A549 (cell line): ENCODE results near the gene PAPSS2. TPM values are rescaled to one million over a fixed set of nuclear protein-coding genes. Genes with fewer than 3 reads are reported as not detected.
"Not testable (repeated sequence)": the region's sequence is repeated elsewhere in the genome, so short reads cannot be mapped to it uniquely, and the experiment has no call there.

Experiments
- ATAC-seq, 2 experiments: fragments of 200-7000 bp in 1 of 2; fragments of >200 bp in 1 of 2; cut with Nextera tagmentation in 1 of 2; cut with Tn5 transposase in 1 of 2; 3 replicates each; pipeline versions ENCODE4 v1.8.0 to v1.9.1; 2018 to 2020; ENCODE audit warnings: mild to moderate bottlenecking in 1 of 2, moderate library complexity in 1 of 2
- CTCF ChIA-PET: fragments of 300-600 bp; sonication (Branson Sonifier 250); formaldehyde crosslinking; extraction: SDS; loops from one replicate; lab custom pipeline; 2021; ENCODE audit warnings: antibody characterized with exemption, inconsistent platforms; lab: Yijun Ruan, JAX
- POLR2A ChIA-PET: fragments of 350-600 bp; formaldehyde crosslinking; extraction: SDS; loops from one replicate; lab custom pipeline; 2021; ENCODE audit warnings: antibody characterized with exemption, inconsistent platforms; lab: Yijun Ruan, JAX
- DNase-seq, 2 experiments: peaks; one replicate each; pipeline versions ENCODE4 v3.0.0 to v3.0.0-alpha.2; 2011 to 2016; ENCODE audit warnings: low read depth in 1 of 2, low spot score in 1 of 2
- FAIRE-seq: peaks from 2 replicates; lab custom pipeline; 2011; peaks lifted over from hg19 to GRCh38; lab: Jason Lieb, UNC
- H3K27ac ChIP-seq, 2 experiments: fragments of >200 bp; sonication (Bioruptor Twin); formaldehyde crosslinking; 3 replicates each; pipeline ENCODE4 v1.5.1; 2016 to 2017
- H3K4me1 ChIP-seq: fragments of >200 bp; sonication (Bioruptor Twin); formaldehyde crosslinking; 3 replicates; pipeline ENCODE4 v1.6.1; 2016
- H3K4me2 ChIP-seq: fragments of >200 bp; sonication (Bioruptor Twin); formaldehyde crosslinking; 3 replicates; pipeline ENCODE4 v1.6.1; 2016
- H3K4me3 ChIP-seq: fragments of >200 bp; sonication (Bioruptor Twin); formaldehyde crosslinking; 3 replicates; pipeline ENCODE4 v1.5.1; 2016
- H3K9me3 ChIP-seq: fragments of >200 bp; sonication (Bioruptor Twin); formaldehyde crosslinking; 3 replicates; pipeline ENCODE4 v1.6.1; 2016
- BCL3 ChIP-seq: fragments of >200 bp; sonication (Bioruptor Twin); formaldehyde crosslinking; IDR thresholded peaks from 3 replicates; pipeline ENCODE4 v1.6.1; 2016
- E2F6 ChIP-seq: IDR thresholded peaks from 2 replicates; pipeline ENCODE4 v1.6.1; 2012; ENCODE audit warnings: low read depth, borderline replicate concordance
- ESRRA ChIP-seq: fragments of 150-350 bp; IDR thresholded peaks from 2 replicates; pipeline ENCODE4 v1.6.1; 2014; ENCODE audit warnings: mild to moderate bottlenecking, low read length, borderline replicate concordance
- FOSB ChIP-seq: fragments of 250-450 bp; sonication (Bioruptor Pico); IDR thresholded peaks from 2 replicates; pipeline ENCODE4 v1.5.0; 2020; ENCODE audit warnings: mild to moderate bottlenecking, moderate library complexity
- GATA3 ChIP-seq: IDR thresholded peaks from 2 replicates; pipeline ENCODE4 v1.6.1; 2012; ENCODE audit warnings: borderline replicate concordance
- HDAC2 ChIP-seq: fragments of 200-600 bp; sonication (generic); IDR thresholded peaks from 2 replicates; pipeline ENCODE4 v1.6.1; 2016
- HEYL ChIP-seq: fragments of 250-450 bp; sonication (Bioruptor Pico); IDR thresholded peaks from 2 replicates; pipeline ENCODE4 v1.8.0; 2021; ENCODE audit warnings: mild to moderate bottlenecking, moderate library complexity
- HMGXB4 ChIP-seq: fragments of 250-450 bp; sonication (Bioruptor Pico); IDR thresholded peaks from 2 replicates; pipeline ENCODE4 v1.5.0; 2021; ENCODE audit warnings: mild to moderate bottlenecking, moderate library complexity, borderline replicate concordance
- HOXA7 ChIP-seq: fragments of 250-450 bp; sonication (Bioruptor Pico); IDR thresholded peaks from 2 replicates; pipeline ENCODE4 v1.5.0; 2020; ENCODE audit warnings: mild to moderate bottlenecking, moderate library complexity
- HOXB5 ChIP-seq: fragments of 250-450 bp; sonication (Bioruptor Pico); IDR thresholded peaks from 2 replicates; pipeline ENCODE4 v1.5.0; 2020; ENCODE audit warnings: mild to moderate bottlenecking, moderate library complexity
- JUNB ChIP-seq: fragments of >200 bp; sonication (Bioruptor Twin); formaldehyde crosslinking; IDR thresholded peaks from 2 replicates; pipeline ENCODE4 v1.6.1; 2016
- KDM1A ChIP-seq: fragments of 200-600 bp; sonication (generic); IDR thresholded peaks from 2 replicates; pipeline ENCODE4 v1.6.1; 2016; ENCODE audit warnings: low read depth, mild to moderate bottlenecking
- MAX ChIP-seq: IDR thresholded peaks from 2 replicates; pipeline ENCODE4 v1.6.1; 2012
- MAZ ChIP-seq: fragments of 150-350 bp; IDR thresholded peaks from 2 replicates; pipeline ENCODE4 v1.6.1; 2014; ENCODE audit warnings: antibody characterized with exemption, low read depth, low read length, borderline replicate concordance
- NPAS2 ChIP-seq: fragments of 250-450 bp; sonication (Bioruptor Pico); IDR thresholded peaks from 2 replicates; pipeline ENCODE4 v1.8.0; 2022; ENCODE audit warnings: mild to moderate bottlenecking, moderate library complexity, borderline replicate concordance
- PHF8 ChIP-seq: fragments of 200-600 bp; sonication (generic); IDR thresholded peaks from 2 replicates; pipeline ENCODE4 v1.6.1; 2016; ENCODE audit warnings: low read depth, mild to moderate bottlenecking, antibody characterized with exemption, moderate library complexity, borderline replicate concordance
- POLR2AphosphoS2 ChIP-seq: conservative IDR thresholded peaks from 2 replicates; pipeline ENCODE4 v1.6.1; 2012; ENCODE audit warnings: low read length, improper control_type of control experiment, inconsistent platforms
- RARB ChIP-seq: fragments of 250-450 bp; sonication (Bioruptor Pico); IDR thresholded peaks from 2 replicates; pipeline ENCODE4 v1.8.0; 2021; ENCODE audit warnings: mild to moderate bottlenecking, moderate library complexity
- RCOR1 ChIP-seq: fragments of 150-350 bp; IDR thresholded peaks from 2 replicates; pipeline ENCODE4 v1.6.1; 2014; ENCODE audit warnings: antibody characterized with exemption, low read length, low read depth
- RFX5 ChIP-seq: fragments of 450-650 bp; IDR thresholded peaks from 2 replicates; pipeline ENCODE4 v1.7.1; 2014; ENCODE audit warnings: antibody characterized with exemption, mild to moderate bottlenecking, moderate library complexity
- RNF2 ChIP-seq: fragments of 200-600 bp; sonication (generic); IDR thresholded peaks from 2 replicates; pipeline ENCODE4 v1.6.1; 2016; ENCODE audit warnings: low read depth, mild to moderate bottlenecking, antibody characterized with exemption, moderate library complexity, borderline replicate concordance
- SMC3 ChIP-seq: fragments of >200 bp; sonication (Bioruptor Twin); formaldehyde crosslinking; IDR thresholded peaks from 3 replicates; pipeline ENCODE4 v1.6.1; 2018; ENCODE audit warnings: inconsistent platforms
- USF2 ChIP-seq: fragments of 450-650 bp; IDR thresholded peaks from 2 replicates; pipeline ENCODE4 v1.6.1; 2014; ENCODE audit warnings: antibody characterized with exemption
- ZC3H11A ChIP-seq: fragments of 450-650 bp; IDR thresholded peaks from 2 replicates; pipeline ENCODE4 v1.6.1; 2014; ENCODE audit warnings: antibody characterized with exemption, mild to moderate bottlenecking
- ZNF302 ChIP-seq: fragments of 250-450 bp; sonication (Bioruptor Pico); IDR thresholded peaks from 2 replicates; pipeline ENCODE4 v1.9.0; 2021; ENCODE audit warnings: inconsistent platforms, mild to moderate bottlenecking, moderate library complexity
- WGBS: methylation state at CpG from one replicate; pipeline ENCODE4 v1.1.6; 2017; ENCODE audit errors: missing lambda C conversion rate; 5-methylcytosine and 5-hydroxymethylcytosine counted together
- polyA plus RNA-seq, 4 experiments: library from polyadenylated mRNA; depleted of rRNA in 3 of 4; stranded (reverse); fragments of >200 nt; fragmentation: RNase III in 1 of 4; extraction: RNeasy Plus Mini Kit Qiagen cat#74134 plus additional on column Dnase treatment in 1 of 4; gene quantifications; 2 replicates in 3 of 4; 3 replicates in 1 of 4; pipeline ENCODE4 v1.2.3, GENCODE V29; 2011 to 2017

Gene PAPSS2
- polyA plus RNA-seq, 2 of the 4 experiments (the other 2 are of a cell fraction): 27.7 to 29.0 TPM

- Histone ChIP-seq H3K4me3 (no peak overlapping the region), H3K4me2 (no peak overlapping the region), H3K9me3 (no peaks in the 10 kb centered on the region), H3K4me1 (no peaks in the 10 kb centered on the region), H3K27ac (no peak overlapping the region)
- ATAC-seq (no peak; a peak in 1 of 6 replicates), FAIRE-seq (no peak), DNase-seq (no peak)
- ChIA-PET CTCF (no interaction called here), POLR2A (no interaction called here)
- no peak for TF ChIP-seq NPAS2 (CRISPR knock-in tag)
- no peak for TF ChIP-seq BCL3
- TF ChIP-seq KDM1A: no peak
- no peak for TF ChIP-seq E2F6
- no peak for TF ChIP-seq USF2
- no peak for TF ChIP-seq GATA3
- TF ChIP-seq HMGXB4 (CRISPR knock-in tag): no peak
- no peak for TF ChIP-seq JUNB
- no peak for TF ChIP-seq MAX
- TF ChIP-seq HOXA7: no peak
- TF ChIP-seq ZNF302 (CRISPR knock-in tag): no peak
- TF ChIP-seq HDAC2: no peak
- TF ChIP-seq RFX5: no peak
- TF ChIP-seq ESRRA: no peak
- no peak for TF ChIP-seq RARB (CRISPR knock-in tag)
- WGBS: 71% methylated on average over 4 of the region's 4 CpGs
Measured at GRCh38 chr10:87746911-87747310, 87.2 kb downstream of the PAPSS2 start.

GRCh38 chr10:87748244-87748643 lies 88.6 kb downstream of the PAPSS2 start:
- POLR2A ChIA-PET: interaction anchor here (0.7 kb wide), 1 partner anchor 97 kb away, joined by 3 read pairs; no protein-coding TSS in a partner anchor
- not testable (repeated sequence) for ATAC-seq, FAIRE-seq

GRCh38 chr10:87750001-87750671 lies 90.5 kb downstream of the PAPSS2 start:
- Histone ChIP-seq H3K4me3 (no peak overlapping the region), H3K27ac (no peak overlapping the region), H3K4me1 (no peaks in the 10 kb centered on the region), H3K4me2 (no peak overlapping the region), H3K9me3 (no peaks in the 10 kb centered on the region)
- ChIA-PET CTCF (interaction anchor here (1.1 to 3.0 kb wide), 6 partner anchors 10 to 93 kb away, joined by 3 to 15 read pairs (median 4); no protein-coding TSS in a partner anchor), POLR2A (no interaction called here)
- DNase-seq (no peak), ATAC-seq (peak in 1 of 2 experiments; percentile 45; a peak in 2 of 6 replicates), FAIRE-seq (no peak)
- 92% methylated on average over 5 of the region's 5 CpGs for WGBS
- no peak for TF ChIP-seq KDM1A
- TF ChIP-seq MAX: no peak
- no peak for TF ChIP-seq HMGXB4 (CRISPR knock-in tag)
- TF ChIP-seq HEYL (CRISPR knock-in tag): no peak
- no peak for TF ChIP-seq RNF2
- no peak for TF ChIP-seq HDAC2
- TF ChIP-seq SMC3: no peak
- TF ChIP-seq RARB (CRISPR knock-in tag): no peak
- TF ChIP-seq RCOR1: no peak
- TF ChIP-seq PHF8: no peak
- TF ChIP-seq MAZ: no peak
- no peak for TF ChIP-seq POLR2AphosphoS2
- no peak for TF ChIP-seq HOXB5 (CRISPR knock-in tag)
- TF ChIP-seq FOSB (CRISPR knock-in tag): no peak
- no peak for TF ChIP-seq ZNF302 (CRISPR knock-in tag)
- TF ChIP-seq ZC3H11A: no peak

More at GRCh38 chr10:87748244-87748643, 88.6 kb downstream of the PAPSS2 start:
- H3K4me1 ChIP-seq, DNase-seq, H3K27ac ChIP-seq, H3K9me3 ChIP-seq, H3K4me2 ChIP-seq, H3K4me3 ChIP-seq: not testable (repeated sequence)
- WGBS: 77% methylated on average over 4 of the region's 4 CpGs
- CTCF ChIA-PET: interaction anchor here (1.0 to 1.8 kb wide), 3 partner anchors 12 to 70 kb away, joined by 3 to 4 read pairs (median 4); partner anchors contain the start of gene ATAD1
